Measurements from ENCODE around the gene REV3L. TPM values are rescaled to one million over a fixed set of nuclear protein-coding genes. Genes with fewer than 3 reads are reported as not detected.

The REV3L gene
- total RNA-seq, 1 experiment from 2014 or later: 5.3 TPM

GRCh38 chr6:111471533-111471932, 11.5 kb downstream of the REV3L start:
- H3K27ac ChIP-seq (ENCODE audit: insufficient read length, low read depth, low read length): no peak overlapping the region
- Mint-ChIP-seq H3K36me3 (ENCODE audit: insufficient read depth in 1 of 3, low read depth in 3 of 3) (no peaks in the 10 kb centered on the region), H3K27me3 (ENCODE audit: low read depth) (peaks cover 23% of the 10 kb centered on the region), H3K9me3 (no peaks in the 10 kb centered on the region), H3K4me3 (no peak overlapping the region), H3K4me1 (peaks cover 5 to 7% of the 10 kb centered on the region in 2 experiments), H3K27ac (no peak overlapping the region)
- no peak overlapping the region for H3K14ac ChIP-seq (ENCODE audit: insufficient read depth, low read length)
- no peak overlapping the region for H4K91ac ChIP-seq (ENCODE audit: insufficient read length, low read depth, low read length)
- no peak overlapping the region for H3K18ac ChIP-seq (ENCODE audit: insufficient read length, low read depth, low read length)
- H4K5ac ChIP-seq (ENCODE audit: insufficient read length, low read depth, low read length): no peak overlapping the region
- no peak overlapping the region for H3K4ac ChIP-seq (ENCODE audit: low read depth, low read length)
- H3K9ac ChIP-seq (ENCODE audit: extremely low read depth, insufficient read length, low read length): no peak overlapping the region
- H3K23me2 ChIP-seq (ENCODE audit: insufficient read length, low read depth, low read length, poor library complexity, severe bottlenecking): no peaks in the 10 kb centered on the region
- no peak overlapping the region for H3T11ph ChIP-seq (ENCODE audit: low read length)
- WGBS (ENCODE audit: extremely low coverage, insufficient read length, low lambda C conversion rate): no CpG with 5 or more reads among the region's 1 CpG
- no peak overlapping the region for H3K56ac ChIP-seq (ENCODE audit: insufficient read length, low read depth, low read length)
- H3K4me2 ChIP-seq (ENCODE audit: insufficient read depth, insufficient read length, low read length): no peak overlapping the region
- H3K23ac ChIP-seq (ENCODE audit: insufficient read length, low read depth, low read length): no peak overlapping the region
- H2BK120ac ChIP-seq (ENCODE audit: low read depth, low read length, poor library complexity, severe bottlenecking): no peak overlapping the region
- H4K20me1 ChIP-seq (ENCODE audit: control insufficient read depth, insufficient read depth, insufficient read length): no peaks in the 10 kb centered on the region
- H3K27me3 ChIP-seq (ENCODE audit: insufficient read depth, low read length): peaks cover 5% of the 10 kb centered on the region; the same call in 1 of the 2 replicates
- DNase-seq: no peak
- H2BK5ac ChIP-seq (ENCODE audit: insufficient read length, low read length): no peak overlapping the region
- H3K79me1 ChIP-seq (ENCODE audit: insufficient read depth, low read depth, low read length, poor library complexity, severe bottlenecking): peaks cover 3% of the 10 kb centered on the region
- H2BK20ac ChIP-seq (ENCODE audit: low read depth, low read length, poor library complexity, severe bottlenecking): no peak overlapping the region
- H2BK15ac ChIP-seq (ENCODE audit: low read depth, low read length): no peak overlapping the region
- TF ChIP-seq CTCF (conservative IDR thresholded peaks at IDR 0.05): no peak
- no peak overlapping the region for H2AK5ac ChIP-seq (ENCODE audit: insufficient read length, low read length)
- H2BK12ac ChIP-seq (ENCODE audit: insufficient read length, low read depth, low read length): no peak overlapping the region
- H2AFZ ChIP-seq (ENCODE audit: low read length): no peak overlapping the region
- H4K8ac ChIP-seq (replicated peaks; ENCODE audit: insufficient read length, low read depth, low read length): no peak overlapping the region
- H3K4me1 ChIP-seq (ENCODE audit: insufficient read depth, low read length): no peaks in the 10 kb centered on the region
- no peaks in the 10 kb centered on the region for H3K9me3 ChIP-seq (ENCODE audit: control insufficient read depth, low read depth, low read length)
- no peaks in the 10 kb centered on the region for H3K79me2 ChIP-seq (ENCODE audit: insufficient read depth, low read length)

All from H9 (cell line).